KG1 (cell line): ENCODE data around the gene REPS2.
"Not testable (repeated sequence)": the region's sequence is repeated elsewhere in the genome, so short reads cannot be mapped to it uniquely, and the experiment has no call there.

Source experiments
- DNase-seq: peaks from one replicate; lab custom pipeline; 2025; lab: John Stamatoyannopoulos, UW

Gene REPS2

GRCh38 chrX:16946361-16946964 lies at the start of gene REPS2:
Gene REPS2, plus strand, starts transcription at chrX:16946658. Its CDS starts 204 bp downstream, at chrX:16946862.
- DNase-seq: peak; percentile 21

GRCh38 chrX:16897445-16897844 lies 49.0 kb upstream of the REPS2 start:
- no peak for DNase-seq

- peak; percentile 3 for DNase-seq
Observed at GRCh38 chrX:16903274-16904022, 43.0 kb upstream of the REPS2 start.

- DNase-seq: no peak
Observed at GRCh38 chrX:16910376-16910775, 36.1 kb upstream of the REPS2 start.

GRCh38 chrX:16914058-16914457 lies 32.4 kb upstream of the REPS2 start:
- peak; percentile 1 for DNase-seq

- no peak for DNase-seq
Observed at GRCh38 chrX:16916561-16916960, 29.9 kb upstream of the REPS2 start.

GRCh38 chrX:16917120-16917519 lies 29.3 kb upstream of the REPS2 start:
- DNase-seq: no peak

- DNase-seq: no peak
Observed at GRCh38 chrX:16918979-16919378, 27.5 kb upstream of the REPS2 start.

- no peak for DNase-seq
Observed at GRCh38 chrX:16920075-16920474, 26.4 kb upstream of the REPS2 start.

- DNase-seq: no peak
Observed at GRCh38 chrX:16923157-16923556, 23.3 kb upstream of the REPS2 start.

GRCh38 chrX:16924631-16925480 lies 21.6 kb upstream of the REPS2 start:
- DNase-seq: no peak

GRCh38 chrX:16930392-16930791 lies 16.1 kb upstream of the REPS2 start:
- no peak for DNase-seq

- no peak for DNase-seq
Observed at GRCh38 chrX:16931371-16931770, 15.1 kb upstream of the REPS2 start.

- DNase-seq: no peak
Observed at GRCh38 chrX:16931855-16932575, 14.4 kb upstream of the REPS2 start.

- no peak for DNase-seq
Observed at GRCh38 chrX:16934185-16934584, 12.3 kb upstream of the REPS2 start.

- DNase-seq: no peak
Observed at GRCh38 chrX:16946971-16947562, 609 bp downstream of the REPS2 start.

GRCh38 chrX:16950423-16950822 lies 4.0 kb downstream of the REPS2 start:
- no peak for DNase-seq

- no peak for DNase-seq
Observed at GRCh38 chrX:16953606-16954211, 7.3 kb downstream of the REPS2 start.

- no peak for DNase-seq
Observed at GRCh38 chrX:16957751-16958150, 11.3 kb downstream of the REPS2 start.

GRCh38 chrX:16958356-16958755 lies 11.9 kb downstream of the REPS2 start:
- DNase-seq: no peak

- not testable (repeated sequence) for DNase-seq
Observed at GRCh38 chrX:16962661-16963060, 16.2 kb downstream of the REPS2 start.
